Suppressor macrophage (primary cell): ENCODE results near the gene STK17B.

Source experiments
- DNase-seq, 4 experiments: peaks; one replicate each; pipeline ENCODE4 v3.0.0-alpha.2; 2020 to 2022

STK17B gene

GRCh38 chr2:196155575-196155974 is 15.8 kb downstream of the STK17B start:
- no peak for DNase-seq

- DNase-seq, result no peak
Measured at GRCh38 chr2:196153480-196153879, 17.9 kb downstream of the STK17B start.

- peak in 3 of 4 experiments; percentile 32 to 69 (median 67) for DNase-seq
Measured at GRCh38 chr2:196149948-196150347, 21.4 kb downstream of the STK17B start.

- DNase-seq, result no peak
Measured at GRCh38 chr2:196148736-196149135, 22.6 kb downstream of the STK17B start.

GRCh38 chr2:196145256-196145655 is 26.1 kb downstream of the STK17B start:
- no peak for DNase-seq

GRCh38 chr2:196144513-196145126 is 26.8 kb downstream of the STK17B start:
- no peak for DNase-seq

GRCh38 chr2:196143730-196144131 is 27.6 kb downstream of the STK17B start:
- DNase-seq, result no peak

- DNase-seq, result peak in 1 of 4 experiments; percentile 18
Measured at GRCh38 chr2:196142825-196143224, 28.6 kb downstream of the STK17B start.

- no peak for DNase-seq
Measured at GRCh38 chr2:196140213-196140612, 31.2 kb downstream of the STK17B start.

GRCh38 chr2:196137271-196137670 is 34.1 kb downstream of the STK17B start:
- DNase-seq, result no peak

GRCh38 chr2:196136151-196136550 is 35.2 kb downstream of the STK17B start:
- DNase-seq, result no peak

- DNase-seq, result peak in 2 of 4 experiments; percentile 19 to 36
Measured at GRCh38 chr2:196131949-196132925, 39.1 kb downstream of the STK17B start.

GRCh38 chr2:196131384-196131937 is 39.9 kb downstream of the STK17B start:
- DNase-seq, result peak; percentile 84 to 90 (median 88)

GRCh38 chr2:196130039-196130825 is 41.1 kb downstream of the STK17B start:
- DNase-seq, result peak in 1 of 4 experiments; percentile 10

GRCh38 chr2:196128749-196129148 is 42.6 kb downstream of the STK17B start:
- DNase-seq, result no peak

GRCh38 chr2:196125596-196125995 is 45.8 kb downstream of the STK17B start:
- no peak for DNase-seq

- no peak for DNase-seq
Measured at GRCh38 chr2:196123679-196124373, 47.6 kb downstream of the STK17B start.

- DNase-seq, result no peak
Measured at GRCh38 chr2:196119926-196120325, 51.5 kb downstream of the STK17B start.

GRCh38 chr2:196117214-196117705 is 54.1 kb downstream of the STK17B start:
- DNase-seq, result no peak

GRCh38 chr2:196113061-196113974 is 58.1 kb downstream of the STK17B start:
- DNase-seq, result peak in 1 of 4 experiments; percentile 8
